Ureter (tissue), 1 donor: ENCODE results near the gene TDRD7. TPM values are rescaled to one million over a fixed set of nuclear protein-coding genes. Genes with fewer than 3 reads are reported as not detected.

ENCODE experiments used
- DNase-seq: peaks from one replicate; pipeline ENCODE4 v3.0.0-alpha.2; 2020; ENCODE audit warnings: low spot score
- total RNA-seq: library from RNA; stranded (reverse); gene quantifications from one replicate; pipeline ENCODE4 v1.2.4, GENCODE V29; 2023
- donor health status: DM: yes; HTN: yes; CAD: no.

Gene TDRD7
- total RNA-seq, 1 donor from 2014 or later: 12.9 TPM

DNA sequence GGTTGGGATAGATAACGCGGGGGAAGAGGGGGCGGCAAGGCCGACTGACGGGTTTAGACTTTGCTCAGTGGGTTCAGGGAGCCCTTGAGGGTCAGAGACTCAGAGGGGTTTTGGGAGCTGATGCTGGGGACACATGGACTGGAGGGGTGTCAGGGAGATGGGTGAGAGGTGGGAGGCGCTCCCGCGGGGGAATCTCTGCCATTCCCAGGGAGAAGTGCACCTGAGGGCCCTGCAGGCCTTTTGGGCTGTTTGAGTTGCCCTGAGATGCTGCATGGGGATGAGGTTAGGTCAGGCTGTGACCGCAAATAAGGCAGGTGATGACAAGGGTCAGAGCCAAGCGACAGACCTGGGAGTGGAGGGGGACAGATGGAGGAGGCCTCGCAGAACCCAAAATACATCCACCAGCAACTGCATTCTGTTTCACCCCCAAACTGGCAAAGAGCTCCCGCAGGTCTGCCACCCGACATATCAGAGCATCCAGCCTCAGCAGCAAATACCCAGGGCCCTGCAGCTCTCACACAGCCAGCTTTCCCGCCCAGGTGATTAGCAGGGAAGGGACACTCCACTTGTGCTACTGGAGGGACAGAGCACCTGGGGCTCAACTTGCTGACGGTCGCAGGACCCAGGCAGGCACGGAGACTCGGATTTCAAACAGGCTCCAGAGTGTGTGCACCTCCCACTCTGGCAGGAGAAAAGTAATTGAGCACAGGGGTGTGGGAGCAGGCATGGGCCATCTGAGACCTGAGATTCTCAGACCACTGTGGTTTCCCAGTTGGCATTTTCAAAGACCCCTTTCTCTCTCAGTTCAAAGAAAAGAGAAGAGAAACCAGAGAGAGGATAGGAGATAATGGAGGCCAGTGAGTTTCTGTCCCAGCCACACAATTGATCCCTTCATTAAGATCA lies 116.0 kb downstream of the TDRD7 start:
- no peak for DNase-seq

DNA sequence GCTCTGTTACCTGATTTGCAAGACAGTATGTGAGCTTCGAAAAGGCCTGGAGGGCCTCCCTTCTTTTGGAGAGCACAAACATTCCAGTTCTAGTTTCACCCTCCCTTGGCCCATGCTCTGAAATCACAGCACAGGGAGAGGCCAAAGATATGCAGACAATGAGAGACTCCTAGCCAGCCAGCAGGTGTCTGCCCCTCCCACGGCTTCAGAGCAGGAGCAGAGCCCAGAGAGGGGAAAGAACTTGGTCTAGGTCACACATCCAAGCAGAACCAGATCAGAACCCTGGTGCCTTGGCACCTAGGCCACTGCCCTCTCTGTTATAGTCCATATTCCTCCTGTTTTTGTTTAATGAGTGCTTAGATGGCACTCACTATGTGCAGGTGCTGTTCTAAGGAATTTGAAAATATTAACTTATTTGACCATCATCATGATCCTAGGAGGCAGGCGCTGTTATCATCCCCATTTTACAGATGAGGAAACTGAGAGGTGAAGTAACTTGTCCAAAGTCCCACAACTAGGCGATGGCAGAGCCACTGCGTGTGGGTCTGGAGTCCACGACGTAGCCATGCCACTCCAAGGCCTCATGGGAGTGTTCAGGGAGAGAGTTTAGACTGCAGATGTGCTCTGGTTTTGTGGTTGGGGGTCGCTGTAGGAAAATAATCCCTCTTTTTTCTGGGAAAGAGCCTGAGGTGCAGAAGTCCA lies 116.8 kb downstream of the TDRD7 start:
- no peak for DNase-seq

DNA sequence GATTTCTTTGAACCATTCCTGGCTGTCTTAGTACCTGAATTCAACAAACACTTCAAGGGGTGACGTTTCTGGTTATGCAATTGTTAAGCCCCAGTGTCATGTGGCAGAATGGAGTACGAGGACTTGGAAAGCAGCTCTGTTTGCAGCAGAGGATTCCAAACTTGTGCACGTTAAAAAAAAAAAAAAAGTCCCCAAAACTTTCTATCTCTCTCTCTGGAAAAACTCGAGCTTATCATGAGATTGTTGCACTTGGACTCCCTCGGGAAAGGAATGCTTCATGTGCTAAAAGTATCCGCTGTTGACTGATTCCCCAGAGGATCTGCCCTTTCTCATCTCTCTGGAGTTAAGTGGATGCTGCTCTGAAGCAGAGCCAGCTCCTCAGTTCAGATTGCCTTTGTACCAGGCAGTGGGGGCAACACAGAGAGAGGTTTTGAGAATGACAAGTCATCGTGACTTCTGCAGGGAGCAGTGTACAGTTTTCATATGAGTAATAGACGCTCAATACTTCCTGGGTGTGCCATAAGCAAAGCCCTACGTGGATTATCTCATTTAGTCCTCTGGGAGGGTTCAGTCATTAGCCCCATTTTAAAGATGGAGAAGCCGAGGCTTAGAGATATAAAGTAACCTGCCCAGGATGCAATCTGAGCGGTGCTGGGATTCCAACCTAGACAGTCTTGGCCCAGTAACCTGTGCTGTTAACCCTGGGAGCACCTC lies 117.6 kb downstream of the TDRD7 start:
- DNase-seq: no peak

DNA sequence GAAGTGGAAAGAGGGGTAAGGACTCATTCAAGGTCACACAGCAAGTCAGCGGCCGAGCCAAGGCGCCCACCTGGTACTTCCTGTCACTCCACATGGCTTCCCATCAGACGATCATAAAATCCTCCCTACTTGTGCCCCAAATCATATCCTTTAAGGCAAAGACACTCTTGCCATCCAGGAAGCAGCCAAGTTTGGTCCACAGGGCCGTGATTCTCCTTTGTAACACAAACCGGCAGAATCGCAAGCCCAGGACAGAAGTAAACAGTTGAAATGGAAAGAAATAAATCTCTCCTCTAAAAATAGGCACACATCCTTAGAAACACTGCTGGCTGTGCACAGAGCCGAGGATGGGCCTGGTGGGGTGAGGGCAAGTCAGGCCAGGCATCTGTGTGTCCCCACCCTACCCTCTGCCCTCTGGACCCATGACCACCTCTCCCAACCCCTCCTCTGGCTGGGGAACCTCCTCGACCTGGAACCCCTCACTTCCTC lies 120.0 kb downstream of the TDRD7 start:
- no peak for DNase-seq

DNA sequence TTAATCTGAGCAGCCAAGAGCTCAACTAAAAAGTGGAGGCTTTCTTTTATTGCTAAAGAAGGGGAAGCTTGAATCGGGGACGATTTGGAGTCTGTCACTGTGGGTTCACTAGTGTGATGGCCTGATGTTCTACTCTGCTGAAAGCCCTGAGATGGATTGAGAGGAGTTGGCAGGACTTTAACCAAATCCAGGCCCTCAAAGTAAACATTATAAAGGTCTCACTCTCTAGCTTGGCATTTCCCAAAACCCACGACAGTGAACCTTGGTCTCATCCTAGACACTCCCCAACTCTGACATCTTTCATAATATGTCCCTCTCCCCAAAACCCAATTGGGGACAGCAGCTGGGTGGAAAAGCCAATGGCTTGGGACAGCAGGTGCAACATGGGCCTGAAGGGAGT lies 122.3 kb downstream of the TDRD7 start:
- DNase-seq: no peak

DNA sequence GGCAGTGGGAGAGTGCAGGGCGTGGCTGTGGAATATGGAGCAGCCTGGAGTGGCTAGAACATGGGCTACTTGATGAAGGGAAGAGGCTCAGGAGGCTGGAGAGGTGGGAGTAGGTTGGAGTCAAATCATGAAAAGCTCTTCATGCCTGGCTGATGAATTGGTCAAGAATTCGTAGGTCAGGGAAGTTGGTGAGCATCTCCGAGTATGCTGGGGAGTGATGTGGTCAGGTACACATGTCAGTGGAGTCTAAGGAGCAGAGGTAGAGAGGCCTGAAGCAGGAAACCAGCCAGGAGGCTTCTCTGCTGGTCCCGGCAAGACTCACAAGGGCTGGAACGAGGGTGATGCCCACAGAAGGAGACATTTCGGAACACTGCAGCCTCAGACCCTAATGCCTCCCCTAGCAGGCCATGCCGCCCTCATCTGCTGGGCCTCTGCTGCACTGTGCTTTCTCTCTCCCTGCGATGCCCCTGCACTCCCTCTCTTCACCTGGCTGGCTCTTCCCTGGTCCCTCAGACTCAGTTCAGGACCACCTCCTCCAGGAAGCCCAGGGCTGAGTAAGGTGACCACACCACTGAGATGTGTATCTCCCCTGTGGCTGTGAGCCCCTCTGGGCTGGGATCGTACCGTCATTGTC lies 123.2 kb downstream of the TDRD7 start:
- DNase-seq: no peak

DNA sequence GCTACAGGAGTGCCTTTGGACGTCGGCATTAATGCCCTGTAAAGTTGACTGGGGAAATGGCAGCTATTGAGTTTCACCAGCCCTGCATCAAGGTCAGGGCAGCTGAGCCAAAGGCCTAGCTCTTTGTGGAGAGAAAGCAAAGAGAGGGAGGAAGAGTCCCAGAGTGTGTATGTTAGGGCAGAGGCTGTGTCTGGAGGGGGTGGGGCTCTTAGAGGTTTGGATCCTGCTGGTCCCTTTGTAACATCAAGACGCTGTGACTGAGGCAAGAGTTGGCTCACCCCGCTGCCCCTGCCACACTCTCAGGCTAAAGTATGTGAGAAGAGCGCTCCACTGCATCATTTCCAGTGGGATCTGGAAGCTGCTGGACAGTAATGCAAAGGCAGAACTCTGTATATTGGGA lies 123.9 kb downstream of the TDRD7 start:
- DNase-seq: no peak

DNA sequence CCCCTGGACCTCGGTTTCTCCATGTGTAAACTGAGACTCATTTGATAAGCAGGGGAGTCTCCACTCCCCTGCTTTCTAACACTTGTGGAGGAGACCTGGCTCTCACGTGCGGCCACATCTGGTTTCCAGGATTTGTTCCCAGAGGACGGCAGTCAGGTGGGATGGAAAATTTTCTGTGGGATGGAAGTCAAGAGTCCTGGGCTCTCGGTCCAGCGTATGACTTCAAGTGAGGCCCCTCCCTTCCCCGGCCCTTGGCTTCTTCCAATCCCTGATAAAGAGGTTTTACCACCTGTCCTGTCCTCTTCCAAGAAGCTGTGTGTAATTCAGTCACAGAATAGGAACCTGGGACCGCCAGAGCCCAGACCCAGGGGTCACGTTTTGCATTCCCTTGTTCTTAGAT lies 124.6 kb downstream of the TDRD7 start:
- DNase-seq: no peak

DNA sequence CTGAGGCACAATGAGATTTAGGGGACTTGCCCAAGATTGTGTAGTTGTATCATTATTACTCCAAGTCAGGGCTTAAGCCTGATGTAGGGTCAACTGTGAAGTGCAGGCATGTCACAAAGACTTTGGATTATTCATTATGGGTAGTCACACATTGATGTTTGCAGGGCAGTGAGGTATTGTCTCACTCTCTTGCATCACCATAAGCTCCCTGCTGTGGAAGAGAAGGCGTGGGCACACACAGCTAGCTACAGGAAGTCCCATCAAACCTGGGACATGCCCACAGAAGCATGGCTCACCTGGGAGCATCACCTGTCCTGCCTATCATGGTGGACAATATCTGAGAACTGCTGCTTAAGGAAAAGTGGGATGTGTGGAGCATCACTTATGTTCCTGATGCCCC lies 131.7 kb downstream of the TDRD7 start:
- DNase-seq: no peak

DNA sequence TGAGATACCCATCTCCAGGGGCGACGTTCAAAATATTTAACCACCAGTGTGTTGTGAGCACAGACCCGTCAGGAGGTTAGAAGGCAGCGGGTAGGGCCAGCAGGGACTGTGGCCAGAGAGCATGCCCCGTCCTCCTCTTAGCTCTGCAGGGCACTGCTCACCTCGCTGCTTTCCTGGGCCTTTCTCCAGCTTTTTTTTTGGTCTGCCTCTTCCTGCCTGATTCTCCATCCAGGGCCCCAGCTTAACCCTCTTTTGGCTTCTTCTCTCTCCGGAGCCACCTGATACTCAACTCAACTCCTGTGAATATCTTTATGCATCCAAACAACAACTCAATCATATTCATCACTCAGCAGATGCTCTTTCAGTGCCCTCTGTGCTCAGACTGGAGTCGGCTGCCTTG lies 133.6 kb downstream of the TDRD7 start:
- no peak for DNase-seq

Other genes starting within 250 kb of the TDRD7 start
- 7.5 TPM for gene CCDC180, start 104.4 kb upstream of the TDRD7 start, total RNA-seq
- 29.3 TPM for gene TMOD1, start 89.6 kb downstream of the TDRD7 start, total RNA-seq
- 36.1 TPM for gene TSTD2, start 221.3 kb downstream of the TDRD7 start, total RNA-seq
- gene NCBP1, start 221.7 kb downstream of the TDRD7 start, total RNA-seq: 39.8 TPM